Airway epithelial cell (primary cell): ENCODE data around the gene SANBR. TPM values are rescaled to one million over a fixed set of nuclear protein-coding genes. Genes with fewer than 3 reads are reported as not detected.

Source experiments
- total RNA-seq: library from RNA; depleted of rRNA; stranded (reverse); fragments of >200 nt; gene quantifications from 2 replicates; pipeline ENCODE4 v1.2.3, GENCODE V29; 2015

SANBR gene
- 4.1 and 7.1 TPM in 2 replicates for total RNA-seq

DNA sequence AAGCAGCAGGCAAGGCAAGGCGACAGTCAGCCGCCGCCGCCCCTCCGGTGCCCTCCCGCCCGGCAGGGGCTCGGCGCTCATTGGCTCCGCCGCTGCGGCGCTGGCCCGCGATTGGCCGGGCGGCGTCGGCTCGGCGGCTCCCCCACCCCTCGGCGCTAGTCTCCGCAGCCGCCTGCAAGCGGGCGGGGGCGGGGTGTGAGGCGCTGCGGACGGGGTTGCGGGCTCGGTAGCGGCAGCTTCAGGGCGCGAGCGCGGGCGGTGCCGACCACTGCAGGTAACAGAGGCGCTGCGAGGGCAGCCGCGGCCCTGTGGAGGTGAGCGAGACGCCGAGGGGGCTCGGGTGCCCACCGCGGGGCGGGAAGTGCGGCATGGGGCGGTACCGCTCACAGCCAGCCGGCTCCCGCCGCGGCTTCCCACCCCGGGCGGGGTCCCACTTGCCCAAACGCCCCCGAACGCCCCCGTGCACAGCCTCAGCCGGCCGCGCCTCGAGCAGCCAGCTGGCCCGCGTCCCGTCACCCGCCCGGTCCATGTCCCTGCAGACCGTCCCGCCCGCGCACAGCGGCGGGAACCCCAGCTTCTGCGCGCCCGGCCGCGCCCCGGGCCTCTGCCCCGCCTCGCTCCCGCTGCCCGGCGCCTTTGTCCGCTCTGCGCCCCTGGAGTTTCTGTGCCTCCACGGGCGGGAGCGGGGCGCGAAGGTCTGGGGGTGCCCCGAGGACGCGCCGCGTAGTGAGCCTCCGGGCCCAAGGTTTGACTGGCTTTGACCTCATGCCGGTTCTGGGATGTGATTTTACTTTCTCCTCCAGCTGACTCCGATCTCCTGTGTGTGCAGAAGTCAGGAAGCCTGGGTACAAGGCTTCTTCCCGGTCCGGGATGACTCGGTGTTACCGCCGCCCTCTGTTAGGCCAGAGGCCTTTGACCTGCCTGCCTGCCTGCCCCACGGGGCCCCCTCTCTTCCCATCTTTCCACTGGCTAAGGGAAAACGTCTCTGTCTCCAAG is at the start of gene SANBR:
Gene SANBR, plus strand, starts transcription at position 158 of the 996 bp plus-strand sequence. CDS start 4,480 bp downstream, outside the sequence.

DNA sequence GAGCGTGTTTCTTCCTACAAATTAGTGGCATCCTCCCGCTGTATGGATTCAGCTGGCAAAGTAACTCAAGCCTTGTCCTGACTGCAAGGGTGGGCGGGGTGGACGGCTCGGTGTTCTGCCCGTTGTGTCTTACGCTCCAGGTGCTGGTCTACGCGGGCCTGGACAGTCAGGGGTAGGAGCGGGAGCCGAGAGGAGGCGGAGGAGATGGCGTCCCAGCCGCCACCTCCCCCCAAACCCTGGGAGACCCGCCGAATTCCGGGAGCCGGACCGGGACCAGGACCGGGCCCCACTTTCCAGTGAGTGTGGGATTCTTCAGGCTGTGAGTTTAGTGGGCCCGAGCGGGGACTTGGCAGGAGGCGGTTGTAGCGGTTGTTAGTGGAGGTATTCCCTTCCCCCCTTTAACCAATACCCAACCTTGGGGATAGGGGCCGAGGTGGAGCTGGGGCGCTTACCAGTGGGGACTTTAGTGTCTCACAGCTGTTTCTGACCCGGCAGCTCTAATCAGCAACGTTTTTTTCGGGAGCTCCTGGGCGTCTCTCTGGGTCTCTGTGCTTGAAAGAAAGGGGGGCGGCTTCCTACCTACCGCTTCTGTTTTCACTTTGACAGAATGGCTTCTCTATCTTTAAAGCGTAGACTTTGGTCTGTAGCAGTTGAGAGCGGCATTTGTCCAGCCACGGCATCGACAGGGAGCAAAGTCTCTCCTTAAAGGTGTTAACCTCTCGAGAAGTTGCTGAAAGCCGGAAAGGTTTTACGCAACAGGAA is 47.9 kb upstream of the SANBR start, which contains the start of the genes PEX13 and PUS10:
Gene PEX13, plus strand, starts transcription at position 165 of the 762 bp plus-strand sequence. Its CDS starts 40 bp downstream, at position 205.
Gene PUS10, minus strand, starts transcription at position 700 of the 762 bp plus-strand sequence. CDS start 6,365 bp downstream, outside the sequence.

Other genes starting within 250 kb of the SANBR start
- 5.8 and 8.3 TPM in 2 replicates for gene REL, start 184.3 kb upstream of the SANBR start, total RNA-seq
- 32.5 and 54.6 TPM in 2 replicates for gene PEX13, start 48.2 kb upstream of the SANBR start, total RNA-seq
- 5.5 and 6.6 TPM in 2 replicates for gene PUS10, start 47.6 kb upstream of the SANBR start, total RNA-seq
- gene C2orf74, start 96.3 kb downstream of the SANBR start, total RNA-seq = 7.2 and 7.3 TPM in 2 replicates